ENCODE data around the gene C20orf202.
"Not testable (repeated sequence)": the region's sequence is repeated elsewhere in the genome, so short reads cannot be mapped to it uniquely, and the experiment has no call there.

C20orf202 gene

GRCh38 chr20:1250282-1250681 lies 47.0 kb downstream of the C20orf202 start:
- not testable (repeated sequence) for DNase-seq

- DNase-seq: no peak
Measured at GRCh38 chr20:1252416-1252815, 49.2 kb downstream of the C20orf202 start.

GRCh38 chr20:1254254-1254653 lies 51.0 kb downstream of the C20orf202 start:
- no peak for DNase-seq

- no peak for DNase-seq
Measured at GRCh38 chr20:1255675-1256074, 52.4 kb downstream of the C20orf202 start.
